ENCODE data around the gene PLIN4. TPM values are rescaled to one million over a fixed set of nuclear protein-coding genes. Genes with fewer than 3 reads are reported as not detected.

The PLIN4 gene
- total RNA-seq, 5 donors from 2014 or later (not counting 1 experiment from before 2014, with no cell fraction given), result 0.06 to 0.16 (median 0.15) TPM; not detected in 2

DNA sequence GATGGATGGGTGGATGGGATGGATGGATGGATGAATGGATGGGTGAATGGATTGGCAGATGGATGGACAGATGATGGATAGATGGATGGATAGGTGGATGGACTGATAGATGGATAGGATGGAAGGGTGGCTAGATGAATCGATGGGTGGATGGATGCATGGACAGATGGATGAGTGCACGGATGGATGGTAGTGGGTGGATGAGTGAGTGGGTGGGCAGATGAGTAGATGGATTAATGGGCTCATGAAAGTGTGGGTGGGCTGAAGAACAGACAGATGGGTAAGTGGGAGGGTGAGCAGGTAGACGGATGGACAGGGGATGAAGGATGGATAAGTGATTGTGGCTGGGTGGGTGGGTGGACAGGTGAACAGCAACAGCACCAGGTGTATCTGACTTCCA, 35.5 kb upstream of the PLIN4 start:
- peaks cover 0 to 4% of the 10 kb centered on the region in 2 experiments for H3K4me1 ChIP-seq (ENCODE audit: control insufficient read depth in 1 of 2, extremely low read depth in 1 of 2, insufficient read depth in 2 of 2, low read length in 2 of 2)
- ChIA-PET CTCF (no interaction called here), POLR2A (no interaction called here)
- DNase-seq (no peak), ATAC-seq (replicated peaks in 1 of 4) (no peak)
- Mint-ChIP-seq H3K4me1 (no peaks in the 10 kb centered on the region), H3K9me3 (peaks cover 0 to 8% (median 0%) of the 10 kb centered on the region in 3 donors), H3K27me3 (peaks cover 18 to 22% of the 10 kb centered on the region in 2 donors), H3K4me3 (no peak overlapping the region), H3K27ac (no peak overlapping the region), H3K36me3 (no peaks in the 10 kb centered on the region)
- no peak overlapping the region for H3K4me3 ChIP-seq (ENCODE audit: control insufficient read depth in 1 of 2, extremely low read depth in 1 of 2, low read length in 1 of 2)
- WGBS (ENCODE audit: insufficient coverage), result 83% methylated on average over 3 of the region's 3 CpGs
- H3K36me3 ChIP-seq (ENCODE audit: control insufficient read depth in 2 of 2, extremely low read depth in 1 of 2, insufficient read depth in 1 of 2, low read length in 1 of 2), result no peaks in the 10 kb centered on the region
- no peak overlapping the region for H3K27ac ChIP-seq (ENCODE audit: low read length)
- no peaks in the 10 kb centered on the region for H3K9me3 ChIP-seq
- H3K27me3 ChIP-seq (replicated peaks in 1 of 2; ENCODE audit: control insufficient read depth in 2 of 2, extremely low read depth in 1 of 2, insufficient read depth in 2 of 2, low read length in 1 of 2), result peaks cover 0 to 42% of the 10 kb centered on the region in 2 experiments

DNA sequence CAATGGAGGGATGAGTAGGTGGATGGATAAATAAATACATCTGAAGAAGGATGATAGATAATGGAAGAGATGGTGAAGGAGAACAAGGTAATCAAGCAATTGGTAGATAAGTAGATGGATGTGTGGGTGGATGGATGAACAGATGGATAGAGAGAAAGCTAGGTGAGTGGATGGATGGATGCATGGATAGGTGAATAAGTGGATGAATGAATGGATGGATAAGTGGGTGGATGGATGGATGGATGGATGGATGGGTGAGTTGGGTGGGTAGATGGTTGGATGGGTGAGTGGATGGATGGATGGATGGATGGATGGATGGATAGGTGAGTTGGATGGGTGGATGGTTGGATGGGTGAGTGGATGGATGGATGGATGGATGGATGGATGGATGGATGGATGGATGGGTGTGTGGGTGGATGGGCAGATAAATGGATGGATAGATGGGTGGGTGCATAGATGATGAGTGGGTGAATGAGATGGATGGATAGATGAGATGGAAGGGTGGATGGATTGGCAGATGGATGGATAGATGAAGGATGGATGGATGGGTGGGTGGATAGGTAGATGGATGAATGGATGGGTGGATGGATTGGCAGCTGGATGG, 34.9 kb upstream of the PLIN4 start:
- Mint-ChIP-seq H3K27ac (no peak overlapping the region), H3K36me3 (no peaks in the 10 kb centered on the region), H3K4me3 (no peak overlapping the region), H3K4me1 (no peaks in the 10 kb centered on the region), H3K9me3 (peaks cover 0 to 8% (median 0%) of the 10 kb centered on the region in 3 donors), H3K27me3 (peaks cover 18 to 22% of the 10 kb centered on the region in 2 donors)
- no peaks in the 10 kb centered on the region for H3K36me3 ChIP-seq (ENCODE audit: control insufficient read depth in 2 of 2, extremely low read depth in 1 of 2, insufficient read depth in 1 of 2, low read length in 1 of 2)
- no peak for ATAC-seq (replicated peaks in 1 of 4)
- no peaks in the 10 kb centered on the region for H3K9me3 ChIP-seq
- H3K27ac ChIP-seq (ENCODE audit: low read length), result no peak overlapping the region
- POLR2A ChIA-PET, result no interaction called here
- CTCF ChIA-PET, result no interaction called here
- peaks cover 0 to 42% of the 10 kb centered on the region in 2 experiments for H3K27me3 ChIP-seq (replicated peaks in 1 of 2; ENCODE audit: control insufficient read depth in 2 of 2, extremely low read depth in 1 of 2, insufficient read depth in 2 of 2, low read length in 1 of 2)
- no peak for DNase-seq
- H3K4me3 ChIP-seq (ENCODE audit: control insufficient read depth in 1 of 2, extremely low read depth in 1 of 2, low read length in 1 of 2), result no peak overlapping the region
- peaks cover 0 to 3% of the 10 kb centered on the region in 2 experiments for H3K4me1 ChIP-seq (ENCODE audit: control insufficient read depth in 1 of 2, extremely low read depth in 1 of 2, insufficient read depth in 2 of 2, low read length in 2 of 2)

DNA sequence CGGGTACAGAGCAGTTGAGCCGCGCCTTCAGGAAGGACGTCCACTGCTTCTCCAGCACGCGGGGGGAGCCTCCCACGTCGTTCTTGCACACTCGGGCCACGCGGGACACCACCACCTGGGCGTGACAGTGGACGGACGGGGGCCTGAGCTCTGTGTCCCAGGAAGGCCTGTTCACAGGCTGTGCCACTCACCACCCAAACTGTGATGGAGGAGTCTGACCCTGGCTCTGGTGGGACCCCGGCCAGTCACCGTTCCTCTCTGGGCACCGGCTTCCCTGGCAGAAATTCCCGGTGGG, 34.2 kb upstream of the PLIN4 start:
- Mint-ChIP-seq H3K27ac (no peak overlapping the region), H3K36me3 (no peaks in the 10 kb centered on the region), H3K4me1 (no peaks in the 10 kb centered on the region), H3K27me3 (peaks cover 17 to 22% of the 10 kb centered on the region in 2 donors), H3K9me3 (peaks cover 0 to 8% (median 0%) of the 10 kb centered on the region in 3 donors), H3K4me3 (no peak overlapping the region)
- no peak overlapping the region for H3K4me3 ChIP-seq (ENCODE audit: control insufficient read depth in 1 of 2, extremely low read depth in 1 of 2, low read length in 1 of 2)
- no peaks in the 10 kb centered on the region for H3K4me1 ChIP-seq (ENCODE audit: control insufficient read depth in 1 of 2, extremely low read depth in 1 of 2, insufficient read depth in 2 of 2, low read length in 2 of 2)
- H3K27ac ChIP-seq (ENCODE audit: low read length), result no peak overlapping the region
- DNase-seq (no peak), ATAC-seq (replicated peaks in 1 of 4) (no peak)
- POLR2A ChIA-PET, result no interaction called here
- peaks cover 0 to 42% of the 10 kb centered on the region in 2 experiments for H3K27me3 ChIP-seq (replicated peaks in 1 of 2; ENCODE audit: control insufficient read depth in 2 of 2, extremely low read depth in 1 of 2, insufficient read depth in 2 of 2, low read length in 1 of 2)
- 94% methylated on average over 5 of the region's 18 CpGs for WGBS (ENCODE audit: insufficient coverage)
- CTCF ChIA-PET, result no interaction called here
- no peaks in the 10 kb centered on the region for H3K36me3 ChIP-seq (ENCODE audit: control insufficient read depth in 2 of 2, extremely low read depth in 1 of 2, insufficient read depth in 1 of 2, low read length in 1 of 2)
- no peaks in the 10 kb centered on the region for H3K9me3 ChIP-seq

DNA sequence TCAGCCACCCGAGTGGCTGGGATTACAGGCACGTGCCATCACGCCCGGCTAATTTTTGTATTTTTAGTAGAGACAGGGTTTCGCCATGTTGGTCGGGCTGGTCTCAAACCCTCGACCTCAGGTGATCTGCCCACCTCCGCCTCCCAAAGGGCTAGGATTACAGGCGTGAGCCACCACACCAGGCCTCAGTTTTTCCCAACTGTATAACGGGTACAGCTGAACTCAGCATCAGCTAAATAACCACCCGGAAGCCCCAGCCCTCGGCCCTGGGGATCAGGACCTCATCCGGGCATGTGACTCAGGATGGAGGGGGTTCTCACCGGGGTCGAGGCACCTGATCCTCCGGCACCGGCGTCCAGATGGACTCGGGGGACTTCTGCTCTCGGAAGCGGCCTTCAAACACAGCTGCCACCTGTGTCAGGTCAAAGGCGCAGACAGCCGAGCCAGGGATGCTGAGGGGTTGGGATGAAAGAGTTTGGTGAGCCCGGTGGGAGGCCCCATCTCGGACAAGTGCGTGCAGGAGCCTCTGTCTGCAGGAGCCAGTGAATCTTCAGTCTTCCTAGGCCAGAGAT, 32.3 kb upstream of the PLIN4 start:
- ChIA-PET POLR2A (no interaction called here), CTCF (no interaction called here)
- Mint-ChIP-seq H3K36me3 (no peaks in the 10 kb centered on the region), H3K4me3 (no peak overlapping the region), H3K4me1 (no peaks in the 10 kb centered on the region), H3K9me3 (peaks cover 0 to 8% (median 0%) of the 10 kb centered on the region in 3 donors), H3K27me3 (peaks cover 11 to 22% of the 10 kb centered on the region in 2 donors), H3K27ac (no peak overlapping the region)
- H3K27ac ChIP-seq (ENCODE audit: low read length), result no peak overlapping the region
- WGBS (ENCODE audit: insufficient coverage), result 89% methylated on average over 14 of the region's 26 CpGs
- ATAC-seq (replicated peaks in 1 of 4) (no peak), DNase-seq (no peak)
- H3K4me3 ChIP-seq (ENCODE audit: control insufficient read depth in 1 of 2, extremely low read depth in 1 of 2, low read length in 1 of 2), result no peak overlapping the region
- H3K27me3 ChIP-seq (replicated peaks in 1 of 2; ENCODE audit: control insufficient read depth in 2 of 2, extremely low read depth in 1 of 2, insufficient read depth in 2 of 2, low read length in 1 of 2), result peaks cover 0 to 41% of the 10 kb centered on the region in 2 experiments
- H3K4me1 ChIP-seq (ENCODE audit: control insufficient read depth in 1 of 2, extremely low read depth in 1 of 2, insufficient read depth in 2 of 2, low read length in 2 of 2), result no peaks in the 10 kb centered on the region
- no peaks in the 10 kb centered on the region for H3K9me3 ChIP-seq
- H3K36me3 ChIP-seq (ENCODE audit: control insufficient read depth in 2 of 2, extremely low read depth in 1 of 2, insufficient read depth in 1 of 2, low read length in 1 of 2), result no peaks in the 10 kb centered on the region

DNA sequence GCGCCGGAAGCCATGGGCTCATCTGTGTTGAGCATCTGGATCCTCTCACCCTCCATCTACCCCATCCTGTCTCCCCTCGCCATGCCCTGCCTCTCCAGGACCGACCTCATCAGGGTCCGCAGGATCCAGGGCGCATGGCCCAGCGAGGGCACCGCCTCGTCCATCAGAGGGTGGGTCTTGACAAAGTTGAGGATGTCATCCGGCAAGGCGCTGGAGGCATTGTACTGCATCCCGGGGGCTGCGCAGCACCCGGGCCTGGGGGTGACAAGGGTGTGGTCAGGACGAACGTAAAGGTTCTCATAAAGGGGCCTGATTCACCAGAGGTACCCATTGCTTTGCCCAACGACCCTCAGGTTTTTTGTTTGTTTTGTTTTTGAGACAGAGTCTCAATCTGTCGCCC, 31.7 kb upstream of the PLIN4 start:
- POLR2A ChIA-PET, result no interaction called here
- Mint-ChIP-seq H3K36me3 (no peaks in the 10 kb centered on the region), H3K9me3 (peaks cover 0 to 8% (median 0%) of the 10 kb centered on the region in 3 donors), H3K4me1 (no peaks in the 10 kb centered on the region), H3K27ac (no peak overlapping the region), H3K4me3 (no peak overlapping the region), H3K27me3 (peaks cover 11 to 22% of the 10 kb centered on the region in 2 donors)
- no peak for DNase-seq
- 83% methylated on average over 12 of the region's 18 CpGs for WGBS (ENCODE audit: insufficient coverage)
- Histone ChIP-seq H3K9me3 (no peaks in the 10 kb centered on the region), H3K27me3 (replicated peaks in 1 of 2; ENCODE audit: control insufficient read depth in 2 of 2, extremely low read depth in 1 of 2, insufficient read depth in 2 of 2, low read length in 1 of 2) (peaks cover 0 to 40% of the 10 kb centered on the region in 2 experiments), H3K36me3 (ENCODE audit: control insufficient read depth in 2 of 2, extremely low read depth in 1 of 2, insufficient read depth in 1 of 2, low read length in 1 of 2) (no peaks in the 10 kb centered on the region), H3K4me1 (ENCODE audit: control insufficient read depth in 1 of 2, extremely low read depth in 1 of 2, insufficient read depth in 2 of 2, low read length in 2 of 2) (no peaks in the 10 kb centered on the region), H3K4me3 (ENCODE audit: control insufficient read depth in 1 of 2, extremely low read depth in 1 of 2, low read length in 1 of 2) (no peak overlapping the region), H3K27ac (ENCODE audit: low read length) (no peak overlapping the region)
- ATAC-seq (replicated peaks in 1 of 4), result no peak
- CTCF ChIA-PET, result no interaction called here

DNA sequence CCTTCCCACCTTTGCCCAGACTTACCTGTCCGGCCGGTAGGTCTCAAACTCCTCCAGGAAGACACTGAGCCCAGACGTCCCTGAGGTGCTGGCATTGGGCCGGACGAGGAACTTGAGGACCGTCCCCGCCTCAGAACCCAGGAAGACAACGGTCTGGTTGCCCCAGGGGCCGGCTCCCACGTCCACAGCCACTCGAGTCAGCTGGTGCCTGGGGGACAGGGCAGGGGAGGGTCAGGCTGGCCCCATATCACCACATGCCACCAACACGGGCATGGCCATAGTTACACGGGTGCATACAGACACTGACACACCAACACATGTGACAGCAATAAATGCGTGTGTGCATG, 29.9 kb upstream of the PLIN4 start:
- CTCF ChIA-PET, result no interaction called here
- WGBS (ENCODE audit: insufficient coverage), result 83% methylated on average over 10 of the region's 14 CpGs
- H3K27me3 ChIP-seq (replicated peaks in 1 of 2; ENCODE audit: control insufficient read depth in 2 of 2, extremely low read depth in 1 of 2, insufficient read depth in 2 of 2, low read length in 1 of 2), result peaks cover 0 to 40% of the 10 kb centered on the region in 2 experiments
- Mint-ChIP-seq H3K4me1 (no peaks in the 10 kb centered on the region), H3K4me3 (no peak overlapping the region), H3K36me3 (no peaks in the 10 kb centered on the region), H3K27ac (no peak overlapping the region), H3K9me3 (peaks cover 0 to 5% (median 0%) of the 10 kb centered on the region in 3 donors), H3K27me3 (peaks cover 10 to 18% of the 10 kb centered on the region in 2 donors)
- POLR2A ChIA-PET, result no interaction called here
- no peaks in the 10 kb centered on the region for H3K4me1 ChIP-seq (ENCODE audit: control insufficient read depth in 1 of 2, extremely low read depth in 1 of 2, insufficient read depth in 2 of 2, low read length in 2 of 2)
- no peak for DNase-seq
- no peaks in the 10 kb centered on the region for H3K36me3 ChIP-seq (ENCODE audit: control insufficient read depth in 2 of 2, extremely low read depth in 1 of 2, insufficient read depth in 1 of 2, low read length in 1 of 2)
- H3K9me3 ChIP-seq, result no peaks in the 10 kb centered on the region
- ATAC-seq (replicated peaks in 1 of 4), result no peak
- H3K4me3 ChIP-seq (ENCODE audit: control insufficient read depth in 1 of 2, extremely low read depth in 1 of 2, low read length in 1 of 2), result no peak overlapping the region
- H3K27ac ChIP-seq (ENCODE audit: low read length), result no peak overlapping the region

Measured in T-cell (primary cell).